Measurements from ENCODE around the gene ANKRD65. TPM values are rescaled to one million over a fixed set of nuclear protein-coding genes. Genes with fewer than 3 reads are reported as not detected.
"Not testable (repeated sequence)": the region's sequence is repeated elsewhere in the genome, so short reads cannot be mapped to it uniquely, and the experiment has no call there.

The ANKRD65 gene
- total RNA-seq, 3 donors from 2014 or later (not counting 1 experiment from before 2014, with no cell fraction given) = not detected

- TF ChIP-seq CTCF (IDR thresholded peaks at IDR 0.05) = no peak
- no peak for ATAC-seq
- Mint-ChIP-seq H3K27me3 (ENCODE audit: low read depth in 2 of 2) (no peaks in the 10 kb centered on the region), H3K36me3 (no peaks in the 10 kb centered on the region), H3K4me3 (no peak overlapping the region), H3K9me3 (no peaks in the 10 kb centered on the region), H3K4me1 (no peaks in the 10 kb centered on the region), H3K27ac (no peak overlapping the region)
- WGBS (ENCODE audit: insufficient coverage) = 95% methylated on average over 8 of the region's 8 CpGs
- H3K9me3 ChIP-seq (ENCODE audit: control insufficient read depth, insufficient read depth, low read length) = no peaks in the 10 kb centered on the region
- H3K4me3 ChIP-seq (ENCODE audit: low read length) = no peak overlapping the region
- H3K4me1 ChIP-seq (ENCODE audit: control insufficient read depth, insufficient read depth, low read length) = no peaks in the 10 kb centered on the region
- no peaks in the 10 kb centered on the region for H3K27me3 ChIP-seq (ENCODE audit: control insufficient read depth, insufficient read depth, low read length)
- H3K36me3 ChIP-seq (ENCODE audit: control insufficient read depth, insufficient read depth, low read length) = peaks cover 51% of the 10 kb centered on the region
- no peak for DNase-seq
- no peak overlapping the region for H3K27ac ChIP-seq (ENCODE audit: low read length)
- intact Hi-C loops (cut with micrococcal nuclease) = no loop called here
Observed at GRCh38 chr1:1385931-1386330, 35.1 kb downstream of the ANKRD65 start.

GRCh38 chr1:1385339-1385738 lies 35.7 kb downstream of the ANKRD65 start:
- H3K27me3 Mint-ChIP-seq (ENCODE audit: low read depth in 2 of 2) = not testable (repeated sequence)

GRCh38 chr1:1381294-1381693 lies 39.8 kb downstream of the ANKRD65 start:
- H3K27me3 ChIP-seq (ENCODE audit: control insufficient read depth, insufficient read depth, low read length) = no peaks in the 10 kb centered on the region
- no peak overlapping the region for H3K27ac Mint-ChIP-seq
- no peak for TF ChIP-seq CTCF (IDR thresholded peaks at IDR 0.05)
- no peak overlapping the region for H3K27ac ChIP-seq (ENCODE audit: low read length)
- H3K4me1 ChIP-seq (ENCODE audit: control insufficient read depth, insufficient read depth, low read length) = no peaks in the 10 kb centered on the region
- DNase-seq (no peak), ATAC-seq (no peak)
- H3K36me3 Mint-ChIP-seq = no peaks in the 10 kb centered on the region
- 82% methylated on average over 8 of the region's 8 CpGs for WGBS (ENCODE audit: insufficient coverage)
- no peaks in the 10 kb centered on the region for H3K4me1 Mint-ChIP-seq
- peaks cover 8% of the 10 kb centered on the region for H3K36me3 ChIP-seq (ENCODE audit: control insufficient read depth, insufficient read depth, low read length)
- H3K4me3 ChIP-seq (ENCODE audit: low read length) = no peak overlapping the region
- H3K4me3 Mint-ChIP-seq = no peak overlapping the region
- H3K27me3 Mint-ChIP-seq (ENCODE audit: low read depth in 2 of 2) = no peaks in the 10 kb centered on the region
- H3K9me3 Mint-ChIP-seq = no peaks in the 10 kb centered on the region
- intact Hi-C loops (cut with micrococcal nuclease) = no loop called here
- no peaks in the 10 kb centered on the region for H3K9me3 ChIP-seq (ENCODE audit: control insufficient read depth, insufficient read depth, low read length)

More at GRCh38 chr1:1385339-1385738, 35.7 kb downstream of the ANKRD65 start:
- H3K4me3 ChIP-seq (ENCODE audit: low read length); H3K9me3 ChIP-seq (ENCODE audit: control insufficient read depth, insufficient read depth, low read length); H3K27me3 ChIP-seq (ENCODE audit: control insufficient read depth, insufficient read depth, low read length); H3K27ac ChIP-seq (ENCODE audit: low read length); intact Hi-C loops (cut with micrococcal nuclease); H3K4me1 ChIP-seq (ENCODE audit: control insufficient read depth, insufficient read depth, low read length); H3K9me3 Mint-ChIP-seq; DNase-seq; H3K36me3 Mint-ChIP-seq; H3K4me3 Mint-ChIP-seq; ATAC-seq; H3K27ac Mint-ChIP-seq; H3K4me1 Mint-ChIP-seq: not testable (repeated sequence)
- WGBS (ENCODE audit: insufficient coverage) = 95% methylated on average over 29 of the region's 29 CpGs
- peaks cover 45% of the 10 kb centered on the region for H3K36me3 ChIP-seq (ENCODE audit: control insufficient read depth, insufficient read depth, low read length)

- Histone ChIP-seq H3K27me3 (ENCODE audit: control insufficient read depth, insufficient read depth, low read length) (no peaks in the 10 kb centered on the region), H3K27ac (ENCODE audit: low read length) (no peak overlapping the region), H3K36me3 (ENCODE audit: control insufficient read depth, insufficient read depth, low read length) (peaks cover 4% of the 10 kb centered on the region), H3K4me3 (ENCODE audit: low read length) (no peak overlapping the region), H3K9me3 (ENCODE audit: control insufficient read depth, insufficient read depth, low read length) (no peaks in the 10 kb centered on the region), H3K4me1 (ENCODE audit: control insufficient read depth, insufficient read depth, low read length) (peaks cover 3% of the 10 kb centered on the region)
- Mint-ChIP-seq H3K36me3 (no peaks in the 10 kb centered on the region), H3K9me3 (no peaks in the 10 kb centered on the region), H3K4me1 (no peaks in the 10 kb centered on the region), H3K27ac (no peak overlapping the region), H3K27me3 (ENCODE audit: low read depth in 2 of 2) (no peaks in the 10 kb centered on the region), H3K4me3 (no peak overlapping the region)
- WGBS (ENCODE audit: insufficient coverage) = 96% methylated on average over 16 of the region's 16 CpGs
- DNase-seq (no peak), ATAC-seq (no peak)
- intact Hi-C loops (cut with micrococcal nuclease) = no loop called here
- no peak for TF ChIP-seq CTCF (IDR thresholded peaks at IDR 0.05)
Observed at GRCh38 chr1:1380860-1381259, 40.2 kb downstream of the ANKRD65 start.
